NK-92 (cell line): Measurements from ENCODE around the gene FRMD4B.
"Not testable (repeated sequence)": the region's sequence is repeated elsewhere in the genome, so short reads cannot be mapped to it uniquely, and the experiment has no call there.

Experiments
- DNase-seq: peaks from one replicate; lab custom pipeline; 2025; ENCODE audit not compliant: unreplicated experiment; lab: John Stamatoyannopoulos, UW

Gene FRMD4B

GRCh38 chr3:69251078-69251805 is 134.6 kb downstream of the FRMD4B start:
- DNase-seq = no peak

- no peak for DNase-seq
Observed at GRCh38 chr3:69250014-69250413, 135.9 kb downstream of the FRMD4B start.

- DNase-seq = no peak
Observed at GRCh38 chr3:69249001-69249400, 136.9 kb downstream of the FRMD4B start.

DNA sequence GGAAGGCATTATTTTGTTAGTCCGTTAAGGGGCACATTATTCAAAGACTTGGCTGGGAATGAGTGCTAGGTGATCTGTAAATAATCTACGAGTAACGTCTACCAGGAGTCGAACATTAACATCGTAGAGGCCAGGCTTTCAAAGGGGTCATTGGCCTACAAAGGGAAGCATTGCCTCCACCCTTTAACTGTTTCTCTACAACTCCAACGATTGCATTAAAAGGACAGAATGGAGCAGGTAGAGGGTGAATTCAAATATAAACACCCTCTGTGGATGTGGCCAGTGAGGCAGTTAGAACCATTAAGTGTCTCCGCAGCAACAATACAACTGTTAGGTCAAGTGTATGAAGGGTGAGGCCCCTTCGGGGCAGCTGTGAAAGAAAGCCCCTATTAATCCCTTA is 137.5 kb downstream of the FRMD4B start:
- DNase-seq = no peak

- DNase-seq = no peak
Observed at GRCh38 chr3:69246612-69247011, 139.3 kb downstream of the FRMD4B start.

DNA sequence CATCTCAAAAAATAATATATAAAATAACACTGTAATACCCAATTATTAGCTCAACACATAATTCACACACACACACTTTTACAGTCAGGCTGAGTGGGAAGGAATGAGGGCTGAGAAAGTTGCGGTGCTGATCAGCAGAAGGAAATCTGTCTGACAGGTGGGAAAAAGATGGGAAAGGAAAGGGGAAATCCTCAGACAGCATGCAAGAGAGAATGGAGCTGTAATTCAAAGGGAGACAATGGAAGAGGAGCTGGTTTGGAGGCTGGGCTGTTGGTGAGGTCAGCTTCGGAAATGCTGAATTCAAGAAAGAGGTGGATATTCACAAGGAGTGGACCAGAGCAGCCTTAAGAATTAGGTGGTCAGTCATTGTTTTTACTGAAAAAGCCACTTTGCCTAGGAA is 141.8 kb downstream of the FRMD4B start:
- no peak for DNase-seq

DNA sequence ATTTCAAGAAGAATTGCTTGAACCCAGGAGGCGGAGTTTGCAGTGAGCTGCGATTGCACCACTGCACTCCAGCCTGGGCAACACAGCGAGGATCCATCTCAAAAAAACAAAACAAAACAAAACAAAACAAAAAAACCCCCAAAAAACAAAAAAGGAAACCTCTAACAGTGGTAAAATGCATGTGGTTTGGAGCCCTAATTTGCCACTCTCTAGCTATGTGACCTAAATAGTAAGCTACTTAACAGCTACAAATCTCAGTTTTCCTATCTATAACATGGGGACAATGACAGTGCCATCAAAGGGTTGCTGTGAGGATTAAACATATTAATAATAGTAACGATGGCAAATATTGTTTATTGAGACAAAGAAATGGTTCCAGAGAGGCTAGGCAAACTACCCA is 144.1 kb downstream of the FRMD4B start:
- no peak for DNase-seq

GRCh38 chr3:69240651-69241568 is 145.0 kb downstream of the FRMD4B start:
- DNase-seq = no peak

DNA sequence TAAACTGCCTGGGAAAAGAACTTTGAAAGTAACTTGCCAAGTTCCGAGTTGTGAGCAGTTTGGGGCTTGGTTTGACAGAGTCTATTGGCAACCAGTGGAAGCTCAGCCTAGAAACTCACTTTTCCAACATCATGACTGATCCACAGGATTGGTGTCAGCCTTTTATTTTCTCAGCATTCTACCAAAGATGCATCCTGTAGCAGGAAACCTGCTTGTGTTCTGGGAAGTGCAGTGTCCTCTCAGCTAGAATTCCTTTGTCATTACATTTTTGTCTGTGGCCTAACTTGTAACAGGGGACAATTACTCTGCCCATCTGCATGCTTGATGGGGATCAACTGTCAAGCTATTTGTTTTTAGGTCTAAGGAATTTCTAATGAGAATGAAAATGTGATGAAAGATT is 146.8 kb downstream of the FRMD4B start:
- no peak for DNase-seq

- DNase-seq = no peak
Observed at GRCh38 chr3:69236812-69237707, 148.8 kb downstream of the FRMD4B start.

DNA sequence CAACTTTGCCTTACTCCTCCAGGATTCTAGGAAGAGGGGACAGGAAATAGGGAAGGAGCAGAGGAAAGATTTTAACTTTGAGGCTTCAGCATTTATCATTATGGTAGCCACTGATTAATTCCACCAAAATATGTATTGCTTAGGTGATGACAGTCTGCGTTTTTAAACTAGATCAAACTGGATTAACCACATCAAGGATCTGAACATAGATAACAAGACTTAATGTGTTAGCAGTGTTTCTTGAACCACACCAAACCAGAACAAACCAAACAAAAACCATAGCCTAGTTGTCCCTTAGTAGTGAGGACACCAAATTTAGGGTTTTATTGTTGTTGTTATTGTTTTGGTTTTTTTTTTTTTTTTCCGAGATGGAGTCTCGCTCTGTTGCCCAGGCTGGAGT is 150.0 kb downstream of the FRMD4B start:
- DNase-seq = no peak

DNA sequence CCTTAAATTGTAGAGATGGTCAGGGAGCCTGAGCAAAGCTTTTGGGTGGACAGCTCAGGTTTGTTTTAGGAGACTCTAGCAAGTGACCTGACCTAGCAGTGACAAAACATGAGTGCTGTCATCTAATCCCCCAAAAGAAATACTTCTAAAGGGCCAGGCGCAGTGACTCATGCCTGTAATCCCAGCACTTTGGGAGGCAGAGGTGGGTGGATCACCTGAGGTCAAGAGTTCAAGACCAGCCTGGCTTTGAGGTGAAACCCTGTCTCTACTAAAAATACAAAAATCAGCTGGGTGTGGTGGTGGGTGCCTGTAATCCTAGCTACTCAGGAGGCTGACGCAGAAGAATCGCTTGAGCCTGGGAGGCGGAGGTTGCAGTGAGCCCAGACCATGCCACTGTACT is 150.7 kb downstream of the FRMD4B start:
- not testable (repeated sequence) for DNase-seq

DNA sequence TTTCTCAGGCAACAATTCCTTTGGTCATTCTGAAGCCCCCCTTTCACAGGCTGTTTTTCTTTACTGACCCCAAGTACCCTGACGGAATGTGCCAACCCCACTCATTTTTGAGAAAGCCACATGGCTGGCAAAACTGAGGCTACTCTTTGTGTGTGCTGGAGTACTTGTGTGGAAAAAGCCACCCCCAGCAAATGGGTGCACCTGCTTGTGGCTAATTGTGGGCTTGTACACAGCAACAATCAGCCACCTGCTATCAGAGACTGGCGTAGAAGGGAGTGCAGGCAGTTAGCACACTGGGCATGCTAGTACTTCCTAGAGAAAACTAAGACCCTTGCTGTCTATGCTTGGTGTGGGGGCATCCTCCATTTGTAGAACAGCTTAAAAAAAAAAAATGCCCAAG is 153.4 kb downstream of the FRMD4B start:
- DNase-seq = no peak

- no peak for DNase-seq
Observed at GRCh38 chr3:69231929-69232440, 153.9 kb downstream of the FRMD4B start.

- no peak for DNase-seq
Observed at GRCh38 chr3:69226071-69226470, 159.8 kb downstream of the FRMD4B start.

GRCh38 chr3:69219101-69219708 is 166.7 kb downstream of the FRMD4B start:
- no peak for DNase-seq

- no peak for DNase-seq
Observed at GRCh38 chr3:69218079-69218478, 167.8 kb downstream of the FRMD4B start.

GRCh38 chr3:69216981-69217380 is 168.9 kb downstream of the FRMD4B start:
- no peak for DNase-seq

- no peak for DNase-seq
Observed at GRCh38 chr3:69214241-69214640, 171.6 kb downstream of the FRMD4B start.

DNA sequence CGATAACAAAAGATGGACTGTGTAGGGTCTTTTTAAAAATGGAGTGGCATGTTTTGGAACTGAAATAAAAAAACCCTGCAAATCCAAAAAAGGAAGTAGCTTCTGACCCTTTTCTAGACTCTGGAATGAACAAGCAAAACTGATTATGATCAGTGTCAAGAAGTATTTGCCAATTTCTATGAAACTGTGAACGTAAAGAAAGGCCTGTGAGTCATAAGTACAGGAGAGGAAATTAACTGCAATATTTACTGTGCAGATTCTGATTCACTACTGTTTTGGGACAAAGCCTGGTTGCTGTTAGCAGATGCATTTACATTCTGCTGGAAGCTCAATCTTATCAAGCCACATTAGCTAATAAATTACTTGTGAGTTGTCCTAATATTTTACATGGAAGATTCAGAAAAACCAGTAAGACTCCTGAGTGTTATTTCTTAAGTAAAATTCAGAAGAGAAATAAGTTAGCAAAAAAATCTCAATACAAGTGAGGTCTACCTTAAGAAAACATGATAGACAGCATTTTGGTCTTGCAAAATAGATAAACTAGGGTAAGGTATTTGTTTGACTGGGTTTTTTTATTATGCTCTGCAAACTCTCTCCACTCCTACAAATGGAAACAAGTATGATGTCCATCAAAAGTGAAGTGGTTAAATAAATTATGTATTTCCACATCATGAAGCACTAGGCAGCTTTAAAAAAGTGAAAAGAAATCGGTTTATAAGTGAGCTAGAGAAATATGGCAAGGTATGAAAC is 173.3 kb downstream of the FRMD4B start:
- no peak for DNase-seq
